NT2/D1 (cell line): ENCODE results near the gene GTPBP10.

Source experiments
- SUZ12 ChIP-seq: IDR thresholded peaks from 2 replicates; pipeline ENCODE4 v1.6.1; 2011; ENCODE audit not compliant: insufficient read length, insufficient read depth; ENCODE audit errors: extremely low read depth
- YY1 ChIP-seq: IDR thresholded peaks from 2 replicates; pipeline ENCODE4 v1.6.1; 2011; ENCODE audit not compliant: insufficient read length, insufficient read depth
- ZNF274 ChIP-seq: IDR thresholded peaks from 2 replicates; pipeline ENCODE4 v1.6.1; 2011; ENCODE audit warnings: mild to moderate bottlenecking, low read depth, low read length

- TF ChIP-seq ZNF274 (no peak), YY1 (no peak), SUZ12 (no peak)
Observed at GRCh38 chr7:90433221-90433620, 86.7 kb downstream of the GTPBP10 start.
